HEK293 (cell line): Measurements from ENCODE around the gene HSPH1.

Source experiments
- CTCF ChIA-PET: fragments of 350-600 bp; formaldehyde crosslinking; extraction: SDS; loops from one replicate; lab custom pipeline; 2021; ENCODE audit warnings: antibody characterized with exemption; lab: Yijun Ruan, JAX
- POLR2A ChIA-PET: fragments of 300-600 bp; formaldehyde crosslinking; extraction: SDS; loops from one replicate; lab custom pipeline; 2020; ENCODE audit warnings: antibody characterized with exemption, inconsistent platforms; lab: Yijun Ruan, JAX
- H3K27ac ChIP-seq: fragments of 200-500 bp; sonication (Bioruptor generic); 2 replicates; pipeline ENCODE4 v1.5.1; 2014; ENCODE audit warnings: low read depth, low read length, control low read depth, inconsistent platforms; ENCODE audit errors: extremely low read depth
- H3K36me3 ChIP-seq, 2 experiments: fragments of 200-500 bp in 1 of 2; sonication (Bioruptor generic) in 1 of 2; 1 replicate in 1 of 2; 2 replicates in 1 of 2; pipeline ENCODE4 v1.5.1; 2014 to 2017; ENCODE audit warnings: inconsistent platforms in 2 of 2, low read length in 2 of 2; ENCODE audit not compliant: control insufficient read depth in 2 of 2, insufficient read depth in 1 of 2
- H3K4me1 ChIP-seq: fragments of 200-500 bp; sonication (Bioruptor generic); 2 replicates; pipeline ENCODE4 v1.5.1; 2014; ENCODE audit warnings: mild to moderate bottlenecking, low read length, inconsistent platforms; ENCODE audit not compliant: control insufficient read depth, insufficient read depth
- H3K4me3 ChIP-seq: 2 replicates; pipeline ENCODE4 v1.5.1; 2011; ENCODE audit warnings: low read depth, mild to moderate bottlenecking, control low read depth, low read length, moderate library complexity
- H3K9me3 ChIP-seq: fragments of 200-500 bp; sonication (Bioruptor generic); 2 replicates; pipeline ENCODE4 v1.5.1; 2014; ENCODE audit warnings: low read depth, low read length, inconsistent platforms; ENCODE audit not compliant: control insufficient read depth, insufficient read depth
- BCL11B ChIP-seq: fragments of 450-650 bp; formaldehyde crosslinking; IDR thresholded peaks from 2 replicates; pipeline ENCODE4 v1.5.1; 2016; ENCODE audit warnings: low read depth, missing biosample characterization, missing genetic modification characterization
- GLI2 ChIP-seq: fragments of 450-650 bp; formaldehyde crosslinking; IDR thresholded peaks from 2 replicates; pipeline ENCODE4; 2017; ENCODE audit warnings: missing biosample characterization, missing genetic modification characterization, low read depth, borderline replicate concordance
- HOXC10 ChIP-seq: sonication (generic); formaldehyde crosslinking; IDR thresholded peaks from 2 replicates; pipeline ENCODE4 v1.8.1; 2023; ENCODE audit warnings: mild to moderate bottlenecking, missing genetic modification reagents
- SP7 ChIP-seq: fragments of 450-650 bp; formaldehyde crosslinking; IDR thresholded peaks from 2 replicates; pipeline ENCODE4 v1.5.1; 2016; ENCODE audit warnings: missing biosample characterization, missing genetic modification characterization
- YY1 ChIP-seq: fragments of 450-650 bp; formaldehyde crosslinking; IDR thresholded peaks from 2 replicates; pipeline ENCODE4 v1.5.1; 2018; ENCODE audit warnings: missing biosample characterization, missing genetic modification characterization
- YY2 ChIP-seq: fragments of 450-650 bp; formaldehyde crosslinking; IDR thresholded peaks from 2 replicates; pipeline ENCODE4 v1.5.1; 2016; ENCODE audit warnings: missing biosample characterization, missing genetic modification characterization
- ZBTB21 ChIP-seq: fragments of 450-650 bp; formaldehyde crosslinking; IDR thresholded peaks from 2 replicates; pipeline ENCODE4 v1.5.1; 2017; ENCODE audit warnings: missing biosample characterization, missing genetic modification characterization
- ZBTB48 ChIP-seq: fragments of 450-650 bp; formaldehyde crosslinking; IDR thresholded peaks from 2 replicates; pipeline ENCODE4 v1.5.1; 2016; ENCODE audit warnings: missing biosample characterization, missing genetic modification characterization
- ZBTB8A ChIP-seq: fragments of 450-650 bp; formaldehyde crosslinking; IDR thresholded peaks from 2 replicates; pipeline ENCODE4 v1.5.1; 2016; ENCODE audit warnings: missing biosample characterization, missing genetic modification characterization
- ZFHX2 ChIP-seq: fragments of 450-650 bp; formaldehyde crosslinking; conservative IDR thresholded peaks from 2 replicates; pipeline ENCODE4 v1.5.1; 2016; ENCODE audit warnings: missing biosample characterization, missing genetic modification characterization
- ZFP37 ChIP-seq: fragments of 450-650 bp; formaldehyde crosslinking; IDR thresholded peaks from 2 replicates; pipeline ENCODE4 v1.5.1; 2016; ENCODE audit warnings: missing biosample characterization, missing genetic modification characterization
- ZFP69B ChIP-seq: fragments of 450-650 bp; formaldehyde crosslinking; IDR thresholded peaks from 2 replicates; pipeline ENCODE4 v1.5.1; 2016; ENCODE audit warnings: missing biosample characterization, missing genetic modification characterization
- ZNF133 ChIP-seq: fragments of 450-650 bp; formaldehyde crosslinking; IDR thresholded peaks from 2 replicates; pipeline ENCODE4 v1.5.1; 2016; ENCODE audit warnings: missing biosample characterization, missing genetic modification characterization
- ZNF423 ChIP-seq: fragments of 450-650 bp; formaldehyde crosslinking; IDR thresholded peaks from 2 replicates; pipeline ENCODE4 v1.5.1; 2016; ENCODE audit warnings: missing biosample characterization, missing genetic modification characterization
- ZNF530 ChIP-seq: fragments of 450-650 bp; formaldehyde crosslinking; IDR thresholded peaks from 2 replicates; pipeline ENCODE4 v1.5.1; 2016; ENCODE audit warnings: low read depth, missing biosample characterization, missing genetic modification characterization
- ZNF560 ChIP-seq: fragments of 450-650 bp; formaldehyde crosslinking; IDR thresholded peaks from 2 replicates; pipeline ENCODE4 v1.5.1; 2017; ENCODE audit warnings: missing biosample characterization, missing genetic modification characterization, borderline replicate concordance
- ZNF561 ChIP-seq: fragments of 450-650 bp; IDR thresholded peaks from 2 replicates; pipeline ENCODE4 v1.5.1; 2018; ENCODE audit warnings: missing biosample characterization, missing genetic modification characterization, borderline replicate concordance
- ZNF658 ChIP-seq: fragments of 450-650 bp; formaldehyde crosslinking; IDR thresholded peaks from 2 replicates; pipeline ENCODE4; 2016; ENCODE audit warnings: missing biosample characterization, missing genetic modification characterization
- ZNF660 ChIP-seq: fragments of 450-650 bp; IDR thresholded peaks from 2 replicates; pipeline ENCODE4 v1.5.1; 2018; ENCODE audit warnings: missing biosample characterization, mild to moderate bottlenecking, missing genetic modification characterization
- ZNF664 ChIP-seq: fragments of 450-650 bp; formaldehyde crosslinking; IDR thresholded peaks from 2 replicates; pipeline ENCODE4 v1.5.1; 2016; ENCODE audit warnings: missing biosample characterization, missing genetic modification characterization
- ZNF677 ChIP-seq: fragments of 450-650 bp; IDR thresholded peaks from 2 replicates; pipeline ENCODE4 v1.5.0; 2018; ENCODE audit warnings: missing biosample characterization, mild to moderate bottlenecking, missing genetic modification characterization, moderate library complexity
- ZNF768 ChIP-seq: fragments of 450-650 bp; formaldehyde crosslinking; IDR thresholded peaks from 2 replicates; pipeline ENCODE4 v1.5.1; 2018; ENCODE audit warnings: missing biosample characterization, mild to moderate bottlenecking, missing genetic modification characterization
- TF ChIP-seq, protein P1 (sequence below): fragments of 450-650 bp; formaldehyde crosslinking; IDR thresholded peaks from 2 replicates; pipeline ENCODE4 v1.5.1; 2017; ENCODE audit warnings: missing biosample characterization, missing genetic modification characterization
- TF ChIP-seq, protein P2 (sequence below): fragments of 450-650 bp; formaldehyde crosslinking; IDR thresholded peaks from 2 replicates; pipeline ENCODE4 v1.5.1; 2016; ENCODE audit warnings: missing biosample characterization, missing genetic modification characterization
- TF ChIP-seq, protein P3 (sequence below): fragments of 450-650 bp; formaldehyde crosslinking; IDR thresholded peaks from 2 replicates; pipeline ENCODE4 v1.5.1; 2017; ENCODE audit warnings: missing biosample characterization, mild to moderate bottlenecking, missing genetic modification characterization, moderate library complexity
- TF ChIP-seq, protein P4 (sequence below): sonication (generic); formaldehyde crosslinking; IDR thresholded peaks from 2 replicates; pipeline ENCODE4 v1.8.1; 2022; ENCODE audit warnings: mild to moderate bottlenecking, moderate library complexity, missing genetic modification reagents
- TF ChIP-seq, protein P5 (sequence below): fragments of 450-650 bp; formaldehyde crosslinking; IDR thresholded peaks from 2 replicates; pipeline ENCODE4 v1.5.1; 2016; ENCODE audit warnings: missing biosample characterization, missing genetic modification characterization, low read depth
- TF ChIP-seq, protein P6 (sequence below): fragments of 450-650 bp; formaldehyde crosslinking; IDR thresholded peaks from 2 replicates; pipeline ENCODE4 v1.5.1; 2016; ENCODE audit warnings: missing biosample characterization, missing genetic modification characterization

The HSPH1 gene

DNA sequence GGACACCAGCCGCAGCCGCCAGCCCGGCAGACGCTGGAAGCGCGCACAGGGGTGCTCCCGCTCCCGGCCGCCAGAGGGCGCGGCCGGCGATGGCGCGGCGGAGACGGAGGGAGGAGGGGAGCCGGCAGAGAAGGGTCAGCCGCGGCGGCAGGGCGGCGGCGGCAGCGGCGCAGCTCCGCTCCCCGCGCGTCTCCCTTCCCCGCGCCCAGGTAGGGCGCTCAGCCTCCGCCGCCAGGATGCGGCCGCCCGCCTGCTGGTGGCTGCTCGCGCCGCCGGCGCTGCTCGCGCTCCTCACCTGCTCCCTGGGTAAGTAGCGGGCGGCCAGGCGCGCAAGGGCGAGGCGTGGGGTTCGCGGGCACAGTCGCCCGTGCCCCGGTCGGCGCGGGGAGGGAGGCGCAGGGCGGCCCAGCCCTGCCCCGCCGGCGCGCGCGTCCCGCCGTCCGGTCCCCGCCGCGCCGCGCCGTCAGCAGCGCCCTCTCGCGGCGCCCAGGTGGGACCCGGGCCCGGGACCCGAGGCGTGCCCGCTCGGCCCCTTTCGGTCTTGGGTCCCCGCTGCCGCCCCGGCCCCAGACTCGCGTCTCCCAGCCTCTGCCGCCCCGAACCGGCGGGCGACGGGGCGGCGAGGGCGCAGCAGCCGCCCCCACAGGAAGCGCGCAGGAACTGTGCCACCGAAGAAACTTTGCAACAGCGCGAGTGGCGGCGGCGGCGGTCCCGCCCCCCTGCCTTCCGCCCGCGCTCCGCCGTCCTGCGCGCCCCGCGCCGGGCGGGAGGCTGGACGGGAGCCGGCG is 38.3 kb upstream of the HSPH1 start, which contains the start of gene B3GLCT:
TSS of gene B3GLCT (plus strand) at position 127 of the 788 bp plus-strand sequence. CDS start at position 237, 110 bp downstream.
- no peaks in the 10 kb centered on the region for H3K36me3 ChIP-seq
- H3K4me1 ChIP-seq: peaks cover 6% of the 10 kb centered on the region
- ChIA-PET POLR2A (interaction anchor here (0.5 to 1.1 kb wide), 4 partner anchors 9 to 96 kb away, joined by 3 to 6 read pairs (median 3); no protein-coding TSS in a partner anchor), CTCF (interaction anchor here (0.5 to 3.5 kb wide), 9 partner anchors 9 to 207 kb away, joined by 3 to 15 read pairs (median 4); no protein-coding TSS in a partner anchor)
- H3K27ac ChIP-seq: peak within 1 kb of the TSS; percentile 97
- no peaks in the 10 kb centered on the region for H3K9me3 ChIP-seq
- H3K4me3 ChIP-seq: peak within 1 kb of the TSS; percentile 67
- TF ChIP-seq YY2 (tag by site-specific recombination) (no peak), HOXC10 (no peak), ZBTB48 (tag by site-specific recombination) (no peak), ZFP37 (tag by site-specific recombination) (no peak), ZFHX2 (tag by site-specific recombination) (peak; percentile 61), ZBTB21 (tag by site-specific recombination) (no peak), ZNF658 (tag by site-specific recombination) (no peak), ZFP69B (tag by site-specific recombination) (no peak), ZNF664 (tag by site-specific recombination) (no peak), BCL11B (tag by site-specific recombination) (no peak), SP7 (tag by site-specific recombination) (no peak), ZNF423 (tag by site-specific recombination) (no peak), ZBTB8A (tag by site-specific recombination) (peak; percentile 58; the same call in 1 of the 2 replicates), ZNF660 (tag by site-specific recombination) (peak; percentile 79), ZNF133 (tag by site-specific recombination) (no peak), ZNF530 (tag by site-specific recombination) (no peak), ZNF677 (tag by site-specific recombination) (peak; percentile 49; the same call in 1 of the 2 replicates), GLI2 (tag by site-specific recombination) (no peak), ZNF560 (no peak), ZNF768 (tag by site-specific recombination) (no peak), ZNF561 (tag by site-specific recombination) (peak; percentile 25; the same call in 1 of the 2 replicates), YY1 (tag by site-specific recombination) (peak; percentile 23; the same call in 1 of the 2 replicates)
- TF ChIP-seq, protein P1, sequence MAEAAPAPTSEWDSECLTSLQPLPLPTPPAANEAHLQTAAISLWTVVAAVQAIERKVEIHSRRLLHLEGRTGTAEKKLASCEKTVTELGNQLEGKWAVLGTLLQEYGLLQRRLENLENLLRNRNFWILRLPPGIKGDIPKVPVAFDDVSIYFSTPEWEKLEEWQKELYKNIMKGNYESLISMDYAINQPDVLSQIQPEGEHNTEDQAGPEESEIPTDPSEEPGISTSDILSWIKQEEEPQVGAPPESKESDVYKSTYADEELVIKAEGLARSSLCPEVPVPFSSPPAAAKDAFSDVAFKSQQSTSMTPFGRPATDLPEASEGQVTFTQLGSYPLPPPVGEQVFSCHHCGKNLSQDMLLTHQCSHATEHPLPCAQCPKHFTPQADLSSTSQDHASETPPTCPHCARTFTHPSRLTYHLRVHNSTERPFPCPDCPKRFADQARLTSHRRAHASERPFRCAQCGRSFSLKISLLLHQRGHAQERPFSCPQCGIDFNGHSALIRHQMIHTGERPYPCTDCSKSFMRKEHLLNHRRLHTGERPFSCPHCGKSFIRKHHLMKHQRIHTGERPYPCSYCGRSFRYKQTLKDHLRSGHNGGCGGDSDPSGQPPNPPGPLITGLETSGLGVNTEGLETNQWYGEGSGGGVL: no peak
- TF ChIP-seq, protein P2, sequence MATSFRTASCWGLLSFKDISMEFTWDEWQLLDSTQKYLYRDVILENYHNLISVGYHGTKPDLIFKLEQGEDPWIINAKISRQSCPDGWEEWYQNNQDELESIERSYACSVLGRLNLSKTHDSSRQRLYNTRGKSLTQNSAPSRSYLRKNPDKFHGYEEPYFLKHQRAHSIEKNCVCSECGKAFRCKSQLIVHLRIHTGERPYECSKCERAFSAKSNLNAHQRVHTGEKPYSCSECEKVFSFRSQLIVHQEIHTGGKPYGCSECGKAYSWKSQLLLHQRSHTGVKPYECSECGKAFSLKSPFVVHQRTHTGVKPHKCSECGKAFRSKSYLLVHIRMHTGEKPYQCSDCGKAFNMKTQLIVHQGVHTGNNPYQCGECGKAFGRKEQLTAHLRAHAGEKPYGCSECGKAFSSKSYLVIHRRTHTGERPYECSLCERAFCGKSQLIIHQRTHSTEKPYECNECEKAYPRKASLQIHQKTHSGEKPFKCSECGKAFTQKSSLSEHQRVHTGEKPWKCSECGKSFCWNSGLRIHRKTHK (tag by site-specific recombination): no peak
- TF ChIP-seq, protein P3, sequence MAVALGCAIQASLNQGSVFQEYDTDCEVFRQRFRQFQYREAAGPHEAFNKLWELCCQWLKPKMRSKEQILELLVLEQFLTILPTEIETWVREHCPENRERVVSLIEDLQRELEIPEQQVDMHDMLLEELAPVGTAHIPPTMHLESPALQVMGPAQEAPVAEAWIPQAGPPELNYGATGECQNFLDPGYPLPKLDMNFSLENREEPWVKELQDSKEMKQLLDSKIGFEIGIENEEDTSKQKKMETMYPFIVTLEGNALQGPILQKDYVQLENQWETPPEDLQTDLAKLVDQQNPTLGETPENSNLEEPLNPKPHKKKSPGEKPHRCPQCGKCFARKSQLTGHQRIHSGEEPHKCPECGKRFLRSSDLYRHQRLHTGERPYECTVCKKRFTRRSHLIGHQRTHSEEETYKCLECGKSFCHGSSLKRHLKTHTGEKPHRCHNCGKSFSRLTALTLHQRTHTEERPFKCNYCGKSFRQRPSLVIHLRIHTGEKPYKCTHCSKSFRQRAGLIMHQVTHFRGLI (tag by site-specific recombination): no peak
- TF ChIP-seq, protein P4, sequence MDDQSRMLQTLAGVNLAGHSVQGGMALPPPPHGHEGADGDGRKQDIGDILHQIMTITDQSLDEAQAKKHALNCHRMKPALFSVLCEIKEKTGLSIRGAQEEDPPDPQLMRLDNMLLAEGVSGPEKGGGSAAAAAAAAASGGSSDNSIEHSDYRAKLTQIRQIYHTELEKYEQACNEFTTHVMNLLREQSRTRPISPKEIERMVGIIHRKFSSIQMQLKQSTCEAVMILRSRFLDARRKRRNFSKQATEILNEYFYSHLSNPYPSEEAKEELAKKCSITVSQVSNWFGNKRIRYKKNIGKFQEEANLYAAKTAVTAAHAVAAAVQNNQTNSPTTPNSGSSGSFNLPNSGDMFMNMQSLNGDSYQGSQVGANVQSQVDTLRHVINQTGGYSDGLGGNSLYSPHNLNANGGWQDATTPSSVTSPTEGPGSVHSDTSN (CRISPR knock-in tag): 0 out of 2 replicates have a peak, but pooled peaks have one; percentile 56
- TF ChIP-seq, protein P5, sequence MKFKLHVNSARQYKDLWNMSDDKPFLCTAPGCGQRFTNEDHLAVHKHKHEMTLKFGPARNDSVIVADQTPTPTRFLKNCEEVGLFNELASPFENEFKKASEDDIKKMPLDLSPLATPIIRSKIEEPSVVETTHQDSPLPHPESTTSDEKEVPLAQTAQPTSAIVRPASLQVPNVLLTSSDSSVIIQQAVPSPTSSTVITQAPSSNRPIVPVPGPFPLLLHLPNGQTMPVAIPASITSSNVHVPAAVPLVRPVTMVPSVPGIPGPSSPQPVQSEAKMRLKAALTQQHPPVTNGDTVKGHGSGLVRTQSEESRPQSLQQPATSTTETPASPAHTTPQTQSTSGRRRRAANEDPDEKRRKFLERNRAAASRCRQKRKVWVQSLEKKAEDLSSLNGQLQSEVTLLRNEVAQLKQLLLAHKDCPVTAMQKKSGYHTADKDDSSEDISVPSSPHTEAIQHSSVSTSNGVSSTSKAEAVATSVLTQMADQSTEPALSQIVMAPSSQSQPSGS (tag by site-specific recombination): no peak
- TF ChIP-seq, protein P6, sequence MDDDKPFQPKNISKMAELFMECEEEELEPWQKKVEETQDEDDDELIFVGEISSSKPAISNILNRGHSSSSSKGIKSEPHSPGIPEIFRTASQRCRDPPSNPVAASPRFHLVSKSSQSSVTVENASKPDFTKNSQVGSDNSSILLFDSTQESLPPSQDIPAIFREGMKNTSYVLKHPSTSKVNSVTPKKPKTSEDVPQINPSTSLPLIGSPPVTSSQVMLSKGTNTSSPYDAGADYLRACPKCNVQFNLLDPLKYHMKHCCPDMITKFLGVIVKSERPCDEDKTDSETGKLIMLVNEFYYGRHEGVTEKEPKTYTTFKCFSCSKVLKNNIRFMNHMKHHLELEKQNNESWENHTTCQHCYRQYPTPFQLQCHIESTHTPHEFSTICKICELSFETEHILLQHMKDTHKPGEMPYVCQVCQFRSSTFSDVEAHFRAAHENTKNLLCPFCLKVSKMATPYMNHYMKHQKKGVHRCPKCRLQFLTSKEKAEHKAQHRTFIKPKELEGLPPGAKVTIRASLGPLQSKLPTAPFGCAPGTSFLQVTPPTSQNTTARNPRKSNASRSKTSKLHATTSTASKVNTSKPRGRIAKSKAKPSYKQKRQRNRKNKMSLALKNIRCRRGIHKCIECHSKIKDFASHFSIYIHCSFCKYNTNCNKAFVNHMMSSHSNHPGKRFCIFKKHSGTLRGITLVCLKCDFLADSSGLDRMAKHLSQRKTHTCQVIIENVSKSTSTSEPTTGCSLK (tag by site-specific recombination): no peak
